ENCODE data around the gene DCDC2. TPM values are rescaled to one million over a fixed set of nuclear protein-coding genes. Genes with fewer than 3 reads are reported as not detected.

DCDC2 gene
- total RNA-seq, 1 experiment from 2014 or later = 45.1 TPM

DNA sequence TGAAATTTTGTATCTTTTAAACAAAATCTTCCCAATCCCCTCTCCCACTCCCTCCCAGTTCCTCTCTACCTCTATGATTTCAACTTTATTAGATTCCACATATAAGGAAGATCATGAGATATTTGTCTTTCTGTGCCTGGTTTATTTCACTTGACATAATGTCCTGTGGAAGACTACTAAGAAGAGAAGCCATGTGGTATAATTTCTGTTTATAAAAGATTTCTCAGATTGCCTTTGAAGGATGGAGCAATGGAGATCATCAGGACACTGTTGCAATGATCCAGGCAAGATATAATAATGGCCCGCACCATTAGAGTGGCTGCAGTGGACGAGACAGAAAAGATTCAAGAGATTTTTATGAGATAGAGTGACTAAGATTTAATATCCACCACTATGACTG, 218.8 kb downstream of the DCDC2 start:
- ChIA-PET CTCF (no interaction called here), POLR2A (ENCODE audit: low non-redundant PET) (interaction anchor here (0.7 kb wide), 1 partner anchor 209 kb away, joined by 4 read pairs; no protein-coding TSS in a partner anchor)
- Histone ChIP-seq H3K4me1 (ENCODE audit: insufficient read depth, low read length, poor library complexity, severe bottlenecking) (no peaks in the 10 kb centered on the region), H3K36me3 (ENCODE audit: insufficient read depth, low read length, poor library complexity, severe bottlenecking) (no peaks in the 10 kb centered on the region), H3K9me3 (ENCODE audit: low read depth, low read length, poor library complexity, severe bottlenecking) (no peaks in the 10 kb centered on the region), H3K27ac (ENCODE audit: low read depth, low read length, poor library complexity, severe bottlenecking) (no peak overlapping the region), H3K4me3 (ENCODE audit: low read depth, low read length, poor library complexity, severe bottlenecking) (no peak overlapping the region), H3K27me3 (replicated peaks; ENCODE audit: insufficient read depth, low read depth, low read length, poor library complexity) (no peaks in the 10 kb centered on the region)
- TF ChIP-seq, protein P1, sequence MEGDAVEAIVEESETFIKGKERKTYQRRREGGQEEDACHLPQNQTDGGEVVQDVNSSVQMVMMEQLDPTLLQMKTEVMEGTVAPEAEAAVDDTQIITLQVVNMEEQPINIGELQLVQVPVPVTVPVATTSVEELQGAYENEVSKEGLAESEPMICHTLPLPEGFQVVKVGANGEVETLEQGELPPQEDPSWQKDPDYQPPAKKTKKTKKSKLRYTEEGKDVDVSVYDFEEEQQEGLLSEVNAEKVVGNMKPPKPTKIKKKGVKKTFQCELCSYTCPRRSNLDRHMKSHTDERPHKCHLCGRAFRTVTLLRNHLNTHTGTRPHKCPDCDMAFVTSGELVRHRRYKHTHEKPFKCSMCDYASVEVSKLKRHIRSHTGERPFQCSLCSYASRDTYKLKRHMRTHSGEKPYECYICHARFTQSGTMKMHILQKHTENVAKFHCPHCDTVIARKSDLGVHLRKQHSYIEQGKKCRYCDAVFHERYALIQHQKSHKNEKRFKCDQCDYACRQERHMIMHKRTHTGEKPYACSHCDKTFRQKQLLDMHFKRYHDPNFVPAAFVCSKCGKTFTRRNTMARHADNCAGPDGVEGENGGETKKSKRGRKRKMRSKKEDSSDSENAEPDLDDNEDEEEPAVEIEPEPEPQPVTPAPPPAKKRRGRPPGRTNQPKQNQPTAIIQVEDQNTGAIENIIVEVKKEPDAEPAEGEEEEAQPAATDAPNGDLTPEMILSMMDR (conservative IDR thresholded peaks at IDR 0.05; ENCODE audit: low read depth, low read length) = no peak
- no peak for TF ChIP-seq EZH2 (IDR thresholded peaks at IDR 0.05; ENCODE audit: borderline replicate concordance, low read depth, low read length, poor library complexity, severe bottlenecking)
- BruUV-seq (replicated peaks) = no TSS peak
- DNase-seq (ENCODE audit: low spot score) = no peak
- intact Hi-C loops (cut with micrococcal nuclease; ENCODE audit: unreplicated experiment) = no loop called here

- intact Hi-C loops (cut with micrococcal nuclease; ENCODE audit: unreplicated experiment) = no loop called here
- H3K9me3 ChIP-seq (ENCODE audit: low read depth, low read length, poor library complexity, severe bottlenecking) = no peaks in the 10 kb centered on the region
- CTCF ChIA-PET = no interaction called here
- POLR2A ChIA-PET (ENCODE audit: low non-redundant PET) = no interaction called here
- H3K27ac ChIP-seq (ENCODE audit: low read depth, low read length, poor library complexity, severe bottlenecking) = no peak overlapping the region
- no peaks in the 10 kb centered on the region for H3K4me1 ChIP-seq (ENCODE audit: insufficient read depth, low read length, poor library complexity, severe bottlenecking)
- no peak overlapping the region for H3K4me3 ChIP-seq (ENCODE audit: low read depth, low read length, poor library complexity, severe bottlenecking)
- no peak for TF ChIP-seq EZH2 (IDR thresholded peaks at IDR 0.05; ENCODE audit: borderline replicate concordance, low read depth, low read length, poor library complexity, severe bottlenecking)
- TF ChIP-seq, protein P1 (conservative IDR thresholded peaks at IDR 0.05; ENCODE audit: low read depth, low read length) = no peak
- H3K36me3 ChIP-seq (ENCODE audit: insufficient read depth, low read length, poor library complexity, severe bottlenecking) = no peaks in the 10 kb centered on the region
- no TSS peak for BruUV-seq (replicated peaks)
- no peak for DNase-seq (ENCODE audit: low spot score)
- peaks cover 18% of the 10 kb centered on the region for H3K27me3 ChIP-seq (replicated peaks; ENCODE audit: insufficient read depth, low read depth, low read length, poor library complexity)
These were observed 226.1 kb downstream of the DCDC2 start for GRCh38 chr6:24131751-24132150.

DNA sequence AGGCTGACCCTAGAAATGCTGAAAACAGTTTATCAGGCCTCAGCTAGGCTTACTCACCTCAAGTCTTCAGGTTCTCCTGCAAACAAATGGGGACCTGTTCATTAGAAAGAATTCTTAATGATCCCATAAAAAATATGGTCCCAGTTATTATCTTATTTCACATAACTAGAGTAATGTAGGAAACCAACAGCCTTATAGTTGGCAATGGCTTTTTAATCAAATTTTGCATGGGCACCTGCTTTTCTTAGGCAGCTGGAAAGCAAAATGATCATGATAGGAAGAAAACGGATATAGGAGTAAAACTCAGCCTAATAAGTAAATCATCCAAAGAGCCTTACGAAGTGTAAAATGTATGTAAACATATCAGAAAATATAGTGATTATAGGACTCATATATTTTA, 230.5 kb downstream of the DCDC2 start:
- POLR2A ChIA-PET (ENCODE audit: low non-redundant PET) = interaction anchor here (0.5 kb wide), 1 partner anchor 108 kb away, joined by 4 read pairs; no protein-coding TSS in a partner anchor

More for the DNA sequence above, 230.5 kb downstream of the DCDC2 start:
- no peak for TF ChIP-seq EZH2 (IDR thresholded peaks at IDR 0.05; ENCODE audit: borderline replicate concordance, low read depth, low read length, poor library complexity, severe bottlenecking)
- TF ChIP-seq, protein P1 (conservative IDR thresholded peaks at IDR 0.05; ENCODE audit: low read depth, low read length) = no peak
- CTCF ChIA-PET = interaction anchor here (1.0 kb wide), 1 partner anchor 147 kb away, joined by 10 read pairs; no protein-coding TSS in a partner anchor
- Histone ChIP-seq H3K4me3 (ENCODE audit: low read depth, low read length, poor library complexity, severe bottlenecking) (no peak overlapping the region), H3K9me3 (ENCODE audit: low read depth, low read length, poor library complexity, severe bottlenecking) (no peaks in the 10 kb centered on the region), H3K36me3 (ENCODE audit: insufficient read depth, low read length, poor library complexity, severe bottlenecking) (no peaks in the 10 kb centered on the region), H3K27ac (ENCODE audit: low read depth, low read length, poor library complexity, severe bottlenecking) (no peak overlapping the region), H3K4me1 (ENCODE audit: insufficient read depth, low read length, poor library complexity, severe bottlenecking) (peaks cover 7% of the 10 kb centered on the region), H3K27me3 (replicated peaks; ENCODE audit: insufficient read depth, low read depth, low read length, poor library complexity) (peaks cover 36% of the 10 kb centered on the region)
- intact Hi-C loops (cut with micrococcal nuclease; ENCODE audit: unreplicated experiment) = no loop called here
- no peak for DNase-seq (ENCODE audit: low spot score)
- BruUV-seq (replicated peaks) = no TSS peak
